NCI-H82 treated with DMSO at 0.1 percent for 48 hours (cell line): ENCODE results near the gene RSPH1.

ENCODE experiments used
- DNase-seq: peaks from one replicate; lab custom pipeline; 2025; ENCODE audit not compliant: unreplicated experiment; lab: John Stamatoyannopoulos, UW

RSPH1 gene

GRCh38 chr21:42468491-42469131 is 27.4 kb downstream of the RSPH1 start:
- no peak for DNase-seq

- peak; percentile 68 for DNase-seq
Observed at GRCh38 chr21:42467140-42467983, 28.7 kb downstream of the RSPH1 start.

GRCh38 chr21:42466700-42467099 is 29.3 kb downstream of the RSPH1 start:
- DNase-seq, result no peak

GRCh38 chr21:42465803-42466127 is 30.3 kb downstream of the RSPH1 start:
- DNase-seq, result no peak

GRCh38 chr21:42465008-42465802 is 30.8 kb downstream of the RSPH1 start:
- DNase-seq, result no peak

GRCh38 chr21:42463861-42464515 is 32.0 kb downstream of the RSPH1 start:
- DNase-seq, result no peak

GRCh38 chr21:42461881-42462877 is 33.8 kb downstream of the RSPH1 start:
- DNase-seq, result peak; percentile 98

- DNase-seq, result no peak
Observed at GRCh38 chr21:42461185-42461520, 34.9 kb downstream of the RSPH1 start.

GRCh38 chr21:42460391-42461184 is 35.4 kb downstream of the RSPH1 start:
- DNase-seq, result no peak

- DNase-seq, result no peak
Observed at GRCh38 chr21:42459546-42460215, 36.3 kb downstream of the RSPH1 start.

GRCh38 chr21:42459082-42459460 is 37.0 kb downstream of the RSPH1 start:
- DNase-seq, result peak; percentile 83

GRCh38 chr21:42456457-42456856 is 39.6 kb downstream of the RSPH1 start:
- no peak for DNase-seq

- DNase-seq, result no peak
Observed at GRCh38 chr21:42455754-42456440, 40.1 kb downstream of the RSPH1 start.

- DNase-seq, result peak; percentile 40
Observed at GRCh38 chr21:42455196-42455595, 40.8 kb downstream of the RSPH1 start.

- DNase-seq, result no peak
Observed at GRCh38 chr21:42454786-42455185, 41.2 kb downstream of the RSPH1 start.

- no peak for DNase-seq
Observed at GRCh38 chr21:42453986-42454570, 41.9 kb downstream of the RSPH1 start.

- DNase-seq, result no peak
Observed at GRCh38 chr21:42453224-42453985, 42.6 kb downstream of the RSPH1 start.
